Peyer's patch (tissue), 4 donors: ENCODE data around the gene SYNE3.

Experiments
- CTCF ChIP-seq, 6 experiments: fragments of 450-650 bp in 4 of 6; fragments of 200-600 bp in 2 of 6; sonication (generic) in 1 of 6; IDR thresholded peaks; one replicate each; pipeline ENCODE4 v1.5.1; 2017 to 2019; ENCODE audit warnings: antibody characterized with exemption in 6 of 6, mild to moderate bottlenecking in 3 of 6, moderate library complexity in 1 of 6
- POLR2A ChIP-seq, 2 donors: fragments of 450-650 bp; IDR thresholded peaks; one replicate each; pipeline ENCODE4 v1.5.1; 2017; ENCODE audit warnings: antibody characterized with exemption in 2 of 2, mild to moderate bottlenecking in 2 of 2, moderate library complexity in 2 of 2

GRCh38 chr14:95526483-95527386 lies 10.3 kb upstream of the SYNE3 start:
- no peak for TF ChIP-seq CTCF (IDR thresholded peaks at IDR 0.05)
- no peak for TF ChIP-seq POLR2A (IDR thresholded peaks at IDR 0.05)
